Keratinocyte (primary cell): ENCODE measurements around the gene LRRC28. TPM values are rescaled to one million over a fixed set of nuclear protein-coding genes. Genes with fewer than 3 reads are reported as not detected.

Experiments
- DNase-seq: peaks from one replicate; pipeline ENCODE4 v3.0.0-alpha.2; 2011; ENCODE audit warnings: low read depth, missing footprints, low spot score
- FAIRE-seq: peaks from 2 replicates; lab custom pipeline; 2011; peaks lifted over from hg19 to GRCh38; lab: Jason Lieb, UNC
- H2AFZ ChIP-seq: 2 replicates; pipeline ENCODE4 v1.6.0; 2012; ENCODE audit warnings: low read length, control low read depth, inconsistent platforms; ENCODE audit not compliant: control insufficient read depth
- H3K27ac ChIP-seq: 2 replicates; pipeline ENCODE4 v1.5.1; 2011; ENCODE audit warnings: low read length; ENCODE audit not compliant: control insufficient read depth, insufficient read depth
- H3K27me3 ChIP-seq: 3 replicates; pipeline ENCODE4 v1.6.0; 2011; ENCODE audit warnings: low read length; ENCODE audit not compliant: control insufficient read depth, insufficient read depth; ENCODE audit errors: extremely low read depth
- H3K36me3 ChIP-seq, 2 experiments: 2 replicates in 1 of 2; 3 replicates in 1 of 2; pipeline ENCODE4 v1.5.1; 2011; ENCODE audit warnings: low read length in 2 of 2, mild to moderate bottlenecking in 1 of 2; ENCODE audit not compliant: control insufficient read depth in 2 of 2, insufficient read depth in 2 of 2; ENCODE audit errors: extremely low read depth in 1 of 2
- H3K4me1 ChIP-seq: 3 replicates; pipeline ENCODE4 v1.5.1; 2011; ENCODE audit warnings: low read length; ENCODE audit not compliant: control insufficient read depth, insufficient read depth; ENCODE audit errors: extremely low read depth
- H3K4me2 ChIP-seq: 3 replicates; pipeline ENCODE4 v1.6.0; 2011; ENCODE audit warnings: low read depth, low read length; ENCODE audit not compliant: control insufficient read depth, insufficient read depth; ENCODE audit errors: extremely low read depth
- H3K4me3 ChIP-seq, 3 experiments: fragments of 200-600 bp in 1 of 3; sonication (generic) in 1 of 3; 2 replicates in 2 of 3; 3 replicates in 1 of 3; pipeline ENCODE4 v1.5.1; 2011 to 2016; ENCODE audit warnings: low read length in 3 of 3, mild to moderate bottlenecking in 3 of 3, control low read depth in 2 of 3, inconsistent platforms in 1 of 3, low read depth in 1 of 3, mixed read lengths in 1 of 3, mixed run types in 1 of 3, moderate library complexity in 1 of 3; ENCODE audit not compliant: control insufficient read depth in 2 of 3, insufficient read depth in 2 of 3; ENCODE audit errors: extremely low read depth in 1 of 3
- H3K79me2 ChIP-seq: 2 replicates; pipeline ENCODE4 v1.6.0; 2012; ENCODE audit warnings: low read length; ENCODE audit not compliant: control insufficient read depth, insufficient read depth
- H3K9ac ChIP-seq: 3 replicates; pipeline ENCODE4 v1.6.0; 2011; ENCODE audit warnings: low read length; ENCODE audit not compliant: control insufficient read depth, insufficient read depth; ENCODE audit errors: extremely low read depth
- H3K9me1 ChIP-seq: 3 replicates; pipeline ENCODE4 v1.6.0; 2011; ENCODE audit warnings: low read length; ENCODE audit not compliant: control insufficient read depth, insufficient read depth; ENCODE audit errors: extremely low read depth
- H3K9me3 ChIP-seq: 2 replicates; pipeline ENCODE4 v1.5.1; 2012; ENCODE audit warnings: low read depth, low read length; ENCODE audit not compliant: control insufficient read depth
- H4K20me1 ChIP-seq: 3 replicates; pipeline ENCODE4 v1.6.0; 2011; ENCODE audit warnings: low read length; ENCODE audit not compliant: control insufficient read depth, insufficient read depth; ENCODE audit errors: extremely low read depth
- EZH2 ChIP-seq: IDR thresholded peaks from one replicate; pipeline ENCODE4 v1.6.1; 2012; ENCODE audit warnings: inconsistent platforms, mild to moderate bottlenecking, low read length, moderate library complexity
- dilution Hi-C: fragments of 300-500 bp; cut with MboI; formaldehyde crosslinking; loops from one replicate; pipeline ENCODE4 v1.7.0; 2020; ENCODE audit warnings: low sequenced_read_pairs; ENCODE audit not compliant: extremely low pct_ligation_motif_present
- polyA plus RNA-seq, 5 experiments: library from polyadenylated mRNA; depleted of rRNA in 3 of 5; stranded (reverse) in 3 of 5; stranded (forward) in 1 of 5; unstranded in 1 of 5; fragments of >200 nt; gene quantifications; 1 replicate in 1 of 5; 2 replicates in 3 of 5; 3 replicates in 1 of 5; pipeline versions ENCODE4 v1.2.1 to v1.2.3, GENCODE V29; 2011 to 2012; ENCODE audit warnings: missing spikeins in 2 of 5, low read depth in 1 of 5, low replicate concordance in 1 of 5
- TF ChIP-seq, protein P1 (sequence below), 3 experiments: IDR thresholded peaks in 1 of 3; conservative IDR thresholded peaks in 1 of 3; optimal IDR thresholded peaks in 1 of 3; 2 replicates in 2 of 3; 3 replicates in 1 of 3; pipeline versions ENCODE3 to v1.5.1; 2011; ENCODE audit warnings: low read length in 3 of 3, mild to moderate bottlenecking in 3 of 3, moderate library complexity in 2 of 3, control low read depth in 1 of 3, inconsistent platforms in 1 of 3; ENCODE audit not compliant: insufficient read depth in 2 of 3; ENCODE audit errors: extremely low read depth in 1 of 3

LRRC28 gene
- polyA plus RNA-seq, 1 donor (not counting 4 experiments of a cell fraction or from before 2014, with no cell fraction given) = 25.1 TPM

DNA sequence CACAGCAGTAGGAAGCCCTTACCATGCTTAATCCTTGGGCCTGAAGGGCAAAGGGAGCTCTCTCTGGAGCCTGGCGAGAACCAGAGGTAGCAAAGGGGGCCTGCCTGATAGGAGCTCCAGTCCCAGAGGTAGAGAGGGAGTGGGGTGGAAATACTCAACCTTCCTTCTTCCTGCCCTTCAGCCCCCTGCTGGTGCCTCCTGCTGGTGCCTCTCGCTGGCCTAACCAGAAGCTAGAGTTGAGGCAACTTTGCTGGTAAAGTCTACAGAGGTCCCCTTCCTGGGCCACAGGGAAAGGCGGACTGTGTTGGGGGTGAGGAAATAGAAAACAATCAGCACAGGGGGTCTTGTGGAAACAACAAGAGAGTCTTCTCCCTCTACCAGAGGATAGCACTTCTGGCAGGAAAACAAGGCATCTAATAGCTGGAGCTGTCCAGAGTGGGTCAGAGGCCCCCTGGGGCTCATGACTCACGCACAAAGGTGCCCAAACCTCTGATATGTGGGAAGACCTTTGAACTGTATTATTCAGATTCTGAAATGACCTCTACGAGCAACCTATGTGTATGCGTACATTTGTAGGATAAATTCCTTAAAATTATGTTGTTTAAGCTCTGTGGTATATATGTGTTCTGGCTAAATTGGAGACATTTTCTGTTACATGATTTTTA, 133.9 kb downstream of the LRRC28 start:
- no peaks in the 10 kb centered on the region for H3K36me3 ChIP-seq
- no peak overlapping the region for H3K4me3 ChIP-seq
- dilution Hi-C loops = no loop called here
- no peak overlapping the region for H3K27ac ChIP-seq
- H3K27me3 ChIP-seq = no peaks in the 10 kb centered on the region
- DNase-seq (no peak), FAIRE-seq (no peak)
- H3K4me2 ChIP-seq = no peak overlapping the region
- H4K20me1 ChIP-seq = no peaks in the 10 kb centered on the region
- no peaks in the 10 kb centered on the region for H3K9me1 ChIP-seq
- H3K4me1 ChIP-seq = no peaks in the 10 kb centered on the region
- no peaks in the 10 kb centered on the region for H3K9me3 ChIP-seq
- TF ChIP-seq EZH2 = no peak
- TF ChIP-seq, protein P1, sequence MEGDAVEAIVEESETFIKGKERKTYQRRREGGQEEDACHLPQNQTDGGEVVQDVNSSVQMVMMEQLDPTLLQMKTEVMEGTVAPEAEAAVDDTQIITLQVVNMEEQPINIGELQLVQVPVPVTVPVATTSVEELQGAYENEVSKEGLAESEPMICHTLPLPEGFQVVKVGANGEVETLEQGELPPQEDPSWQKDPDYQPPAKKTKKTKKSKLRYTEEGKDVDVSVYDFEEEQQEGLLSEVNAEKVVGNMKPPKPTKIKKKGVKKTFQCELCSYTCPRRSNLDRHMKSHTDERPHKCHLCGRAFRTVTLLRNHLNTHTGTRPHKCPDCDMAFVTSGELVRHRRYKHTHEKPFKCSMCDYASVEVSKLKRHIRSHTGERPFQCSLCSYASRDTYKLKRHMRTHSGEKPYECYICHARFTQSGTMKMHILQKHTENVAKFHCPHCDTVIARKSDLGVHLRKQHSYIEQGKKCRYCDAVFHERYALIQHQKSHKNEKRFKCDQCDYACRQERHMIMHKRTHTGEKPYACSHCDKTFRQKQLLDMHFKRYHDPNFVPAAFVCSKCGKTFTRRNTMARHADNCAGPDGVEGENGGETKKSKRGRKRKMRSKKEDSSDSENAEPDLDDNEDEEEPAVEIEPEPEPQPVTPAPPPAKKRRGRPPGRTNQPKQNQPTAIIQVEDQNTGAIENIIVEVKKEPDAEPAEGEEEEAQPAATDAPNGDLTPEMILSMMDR (optimal IDR thresholded peaks at IDR 0.05 in 1 of 3, IDR thresholded peaks at IDR 0.05 in 1 of 3, conservative IDR thresholded peaks at IDR 0.05 in 1 of 3; ENCODE audit: extremely low read depth in 1 of 3, insufficient read depth in 2 of 3, low read length in 3 of 3) = peak; percentile 12 to 27 (median 20)
- no peak overlapping the region for H2AFZ ChIP-seq
- no peaks in the 10 kb centered on the region for H3K79me2 ChIP-seq
- no peak overlapping the region for H3K9ac ChIP-seq

DNA sequence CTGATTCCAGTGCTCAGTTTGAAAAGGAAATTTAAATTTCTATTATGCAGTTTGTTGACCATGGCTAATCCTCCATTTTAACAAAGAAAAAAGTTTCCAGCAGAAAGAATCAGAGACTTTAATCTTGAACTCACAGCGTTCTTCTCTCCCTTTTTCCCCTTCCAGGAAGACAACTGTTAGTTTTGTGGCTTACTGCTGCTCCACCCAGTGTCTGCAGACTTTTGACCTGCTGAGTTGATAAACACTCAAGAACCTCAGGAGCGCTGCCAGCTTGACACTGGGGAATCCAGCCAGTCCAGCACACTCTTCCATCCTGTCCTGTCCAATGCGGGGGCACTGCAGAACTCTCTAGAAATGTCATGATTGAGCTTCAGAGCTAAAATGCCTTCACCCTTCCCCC, 134.6 kb downstream of the LRRC28 start:
- H3K36me3 ChIP-seq = no peaks in the 10 kb centered on the region
- H3K4me3 ChIP-seq = no peak overlapping the region
- no peaks in the 10 kb centered on the region for H4K20me1 ChIP-seq
- DNase-seq (no peak), FAIRE-seq (no peak)
- H3K4me2 ChIP-seq = no peak overlapping the region
- dilution Hi-C loops = no loop called here
- TF ChIP-seq, protein P1 (optimal IDR thresholded peaks at IDR 0.05 in 1 of 3, IDR thresholded peaks at IDR 0.05 in 1 of 3, conservative IDR thresholded peaks at IDR 0.05 in 1 of 3; ENCODE audit: extremely low read depth in 1 of 3, insufficient read depth in 2 of 3, low read length in 3 of 3) = no peak
- TF ChIP-seq EZH2 = no peak
- no peaks in the 10 kb centered on the region for H3K4me1 ChIP-seq
- no peaks in the 10 kb centered on the region for H3K79me2 ChIP-seq
- H3K27ac ChIP-seq = no peak overlapping the region
- no peaks in the 10 kb centered on the region for H3K27me3 ChIP-seq
- no peak overlapping the region for H2AFZ ChIP-seq
- H3K9me1 ChIP-seq = no peaks in the 10 kb centered on the region
- H3K9ac ChIP-seq = no peak overlapping the region
- H3K9me3 ChIP-seq = no peaks in the 10 kb centered on the region
